Osteoblast (primary cell): ENCODE results near the gene STAT1. TPM values are rescaled to one million over a fixed set of nuclear protein-coding genes. Genes with fewer than 3 reads are reported as not detected.
"Not testable (repeated sequence)": the region's sequence is repeated elsewhere in the genome, so short reads cannot be mapped to it uniquely, and the experiment has no call there.

Source experiments
- DNase-seq: peaks from one replicate; pipeline ENCODE4 v3.0.0; 2011; ENCODE audit warnings: low spot score, mixed read lengths; ENCODE audit not compliant: insufficient read length; ENCODE audit errors: missing footprints
- H2AFZ ChIP-seq: 2 replicates; pipeline ENCODE4 v1.6.0; 2011; ENCODE audit warnings: mild to moderate bottlenecking, low read length
- H3K27ac ChIP-seq: 2 replicates; pipeline ENCODE4 v1.5.1; 2011; ENCODE audit warnings: mild to moderate bottlenecking, low read depth, low read length, moderate library complexity
- H3K27me3 ChIP-seq: 2 replicates; pipeline ENCODE4 v1.6.0; 2012; ENCODE audit warnings: mild to moderate bottlenecking, control low read depth, inconsistent platforms, low read length, moderate library complexity; ENCODE audit not compliant: insufficient read depth
- H3K36me3 ChIP-seq: 2 replicates; pipeline ENCODE4 v1.5.1; 2011; ENCODE audit warnings: mild to moderate bottlenecking, low read length, control low read depth, moderate library complexity; ENCODE audit not compliant: insufficient read depth
- H3K4me1 ChIP-seq: 2 replicates; pipeline ENCODE4 v1.5.1; 2011; ENCODE audit warnings: mild to moderate bottlenecking, low read length, control low read depth, moderate library complexity; ENCODE audit not compliant: insufficient read depth
- H3K4me2 ChIP-seq: 2 replicates; pipeline ENCODE4 v1.6.0; 2011; ENCODE audit warnings: mild to moderate bottlenecking, low read length; ENCODE audit not compliant: insufficient read depth
- H3K4me3 ChIP-seq: fragments of 200-600 bp; sonication (generic); 3 replicates; pipeline ENCODE4 v1.5.1; 2012; ENCODE audit warnings: mild to moderate bottlenecking, low read length, inconsistent platforms; ENCODE audit not compliant: insufficient read depth
- H3K79me2 ChIP-seq: 2 replicates; pipeline ENCODE4 v1.6.0; 2012; ENCODE audit warnings: mild to moderate bottlenecking, low read length, control low read depth, inconsistent platforms; ENCODE audit not compliant: insufficient read depth
- H3K9me3 ChIP-seq: 2 replicates; pipeline ENCODE4 v1.5.1; 2011; ENCODE audit warnings: low read depth, low read length, control low read depth
- H4K20me1 ChIP-seq: 2 replicates; pipeline ENCODE4 v1.6.0; 2012; ENCODE audit warnings: mild to moderate bottlenecking, low read length, control low read depth; ENCODE audit not compliant: insufficient read depth
- total RNA-seq: library from RNA; depleted of rRNA; stranded (reverse); fragments of >200 nt; gene quantifications from 2 replicates; pipeline ENCODE4 v1.2.3, GENCODE V29; 2012
- TF ChIP-seq, protein P1 (sequence below): IDR thresholded peaks from 2 replicates; pipeline ENCODE4 v1.5.1; 2011; ENCODE audit warnings: mild to moderate bottlenecking, low read depth, low read length, moderate library complexity; ENCODE audit errors: extremely low read depth

Gene STAT1
- total RNA-seq, 1 donor, result 530 TPM

DNA sequence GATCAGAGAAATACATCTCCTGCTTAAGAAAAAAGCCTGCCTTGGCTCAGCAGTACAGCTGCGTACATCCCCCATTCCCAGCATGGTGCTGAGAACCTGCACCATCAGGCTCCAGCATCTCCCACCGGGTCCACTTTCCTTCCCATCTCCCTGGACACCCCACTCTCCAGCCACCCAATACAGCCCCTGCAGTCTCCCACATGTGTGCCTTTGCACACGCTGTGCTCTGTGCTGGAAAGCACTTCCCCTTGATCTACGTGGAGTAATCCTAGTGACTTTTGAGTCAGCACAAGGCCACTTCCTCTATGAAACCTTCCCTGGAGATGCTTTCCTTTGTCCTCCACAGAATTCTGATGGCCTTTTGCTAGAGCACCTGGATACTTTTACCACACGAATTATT, 17.0 kb downstream of the STAT1 start:
- H4K20me1 ChIP-seq, result peaks cover 10% of the 10 kb centered on the region
- no peak overlapping the region for H3K27ac ChIP-seq
- H3K4me1 ChIP-seq, result peaks cover 6% of the 10 kb centered on the region
- TF ChIP-seq, protein P1, sequence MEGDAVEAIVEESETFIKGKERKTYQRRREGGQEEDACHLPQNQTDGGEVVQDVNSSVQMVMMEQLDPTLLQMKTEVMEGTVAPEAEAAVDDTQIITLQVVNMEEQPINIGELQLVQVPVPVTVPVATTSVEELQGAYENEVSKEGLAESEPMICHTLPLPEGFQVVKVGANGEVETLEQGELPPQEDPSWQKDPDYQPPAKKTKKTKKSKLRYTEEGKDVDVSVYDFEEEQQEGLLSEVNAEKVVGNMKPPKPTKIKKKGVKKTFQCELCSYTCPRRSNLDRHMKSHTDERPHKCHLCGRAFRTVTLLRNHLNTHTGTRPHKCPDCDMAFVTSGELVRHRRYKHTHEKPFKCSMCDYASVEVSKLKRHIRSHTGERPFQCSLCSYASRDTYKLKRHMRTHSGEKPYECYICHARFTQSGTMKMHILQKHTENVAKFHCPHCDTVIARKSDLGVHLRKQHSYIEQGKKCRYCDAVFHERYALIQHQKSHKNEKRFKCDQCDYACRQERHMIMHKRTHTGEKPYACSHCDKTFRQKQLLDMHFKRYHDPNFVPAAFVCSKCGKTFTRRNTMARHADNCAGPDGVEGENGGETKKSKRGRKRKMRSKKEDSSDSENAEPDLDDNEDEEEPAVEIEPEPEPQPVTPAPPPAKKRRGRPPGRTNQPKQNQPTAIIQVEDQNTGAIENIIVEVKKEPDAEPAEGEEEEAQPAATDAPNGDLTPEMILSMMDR, result no peak
- no peak overlapping the region for H2AFZ ChIP-seq
- no peak for DNase-seq
- no peaks in the 10 kb centered on the region for H3K27me3 ChIP-seq
- no peak overlapping the region for H3K4me3 ChIP-seq
- no peaks in the 10 kb centered on the region for H3K9me3 ChIP-seq
- H3K79me2 ChIP-seq, result peaks cover 11% of the 10 kb centered on the region
- no peak overlapping the region for H3K4me2 ChIP-seq
- H3K36me3 ChIP-seq, result peaks cover 96% of the 10 kb centered on the region

DNA sequence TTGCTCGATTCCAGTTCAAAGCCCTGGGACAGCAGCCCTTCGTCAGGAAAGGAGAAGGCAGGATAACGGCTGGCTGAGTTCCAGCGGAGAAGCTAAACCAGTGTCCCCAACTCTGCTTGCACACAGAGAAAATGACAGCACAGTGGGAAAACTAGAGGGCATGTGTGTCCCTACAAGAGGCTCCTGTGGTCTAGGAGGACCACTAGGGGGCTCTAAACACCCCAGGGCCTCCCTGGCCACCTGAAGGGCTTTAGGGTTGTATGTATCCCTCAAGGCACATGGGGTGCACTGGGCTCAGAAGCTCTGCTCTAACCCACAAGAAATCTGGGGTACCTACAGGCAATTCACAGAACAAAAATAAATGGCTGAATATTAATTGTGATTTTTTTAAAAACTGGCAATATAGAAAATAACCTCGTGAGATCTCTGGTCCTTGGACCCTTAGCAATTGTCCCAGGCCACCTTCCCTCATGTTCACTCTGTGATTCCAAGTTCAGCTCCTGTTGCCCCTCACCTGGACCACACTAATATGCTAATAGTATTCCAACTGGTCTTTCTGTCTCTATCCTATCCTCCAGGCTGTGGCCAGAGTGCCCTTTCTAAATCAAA, 17.5 kb downstream of the STAT1 start:
- DNase-seq, result peak; percentile 91
- peaks cover 11% of the 10 kb centered on the region for H3K79me2 ChIP-seq
- TF ChIP-seq, protein P1, result peak; percentile 75
- H2AFZ ChIP-seq, result no peak overlapping the region
- peaks cover 6% of the 10 kb centered on the region for H3K4me1 ChIP-seq
- H4K20me1 ChIP-seq, result peaks cover 10% of the 10 kb centered on the region
- no peaks in the 10 kb centered on the region for H3K9me3 ChIP-seq
- no peaks in the 10 kb centered on the region for H3K27me3 ChIP-seq
- H3K27ac ChIP-seq, result no peak overlapping the region
- H3K36me3 ChIP-seq, result peaks cover 96% of the 10 kb centered on the region
- H3K4me3 ChIP-seq, result no peak overlapping the region
- no peak overlapping the region for H3K4me2 ChIP-seq

DNA sequence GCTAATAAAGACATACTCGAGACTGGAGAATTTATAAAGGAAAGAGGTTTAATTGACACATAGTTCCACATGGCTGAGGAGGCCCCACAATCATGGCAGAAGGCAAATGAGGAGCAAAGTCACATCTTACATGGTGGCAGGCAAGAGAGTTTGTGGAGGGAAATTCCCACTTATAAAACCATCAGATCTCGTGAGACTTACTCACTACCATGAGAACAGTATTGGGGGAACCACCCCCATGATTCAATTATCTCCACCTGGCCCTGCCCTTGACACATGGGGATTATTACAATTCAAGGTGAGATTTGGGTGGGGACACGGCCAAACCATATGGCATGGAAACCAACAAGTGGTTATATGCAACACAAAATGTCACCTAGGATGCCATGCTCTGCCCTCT, 18.7 kb downstream of the STAT1 start:
- H3K9me3 ChIP-seq, H3K4me1 ChIP-seq, H3K4me3 ChIP-seq, H3K4me2 ChIP-seq, H3K27me3 ChIP-seq, H3K27ac ChIP-seq, DNase-seq, H2AFZ ChIP-seq: not testable (repeated sequence)
- Histone ChIP-seq H3K36me3 (peaks cover 96% of the 10 kb centered on the region), H4K20me1 (peaks cover 13% of the 10 kb centered on the region), H3K79me2 (peaks cover 11% of the 10 kb centered on the region)

DNA sequence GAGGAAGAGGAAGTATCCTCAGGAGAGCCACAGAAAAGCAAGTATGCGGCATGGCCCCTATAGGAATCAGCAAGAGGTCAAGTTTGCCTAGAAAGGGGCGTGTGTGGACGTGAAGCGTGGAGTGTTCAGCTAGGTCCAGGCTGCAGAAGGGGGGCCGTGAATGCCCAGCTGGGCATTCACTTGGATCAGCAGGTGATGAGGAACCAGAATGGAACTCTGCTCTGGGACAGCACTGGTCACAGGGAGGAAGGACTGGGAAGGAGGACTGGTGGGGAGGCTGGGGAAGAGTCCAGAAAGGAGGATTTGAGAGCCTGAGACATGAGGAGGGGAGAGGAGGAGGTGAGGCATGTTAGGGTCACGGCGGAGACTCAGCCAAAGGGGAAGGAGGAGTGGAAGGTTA, 19.8 kb downstream of the STAT1 start:
- Histone ChIP-seq H3K79me2 (peaks cover 11% of the 10 kb centered on the region), H3K9me3 (no peaks in the 10 kb centered on the region), H4K20me1 (peaks cover 13% of the 10 kb centered on the region), H3K4me3 (no peak overlapping the region), H3K27me3 (no peaks in the 10 kb centered on the region), H3K4me1 (no peaks in the 10 kb centered on the region), H3K36me3 (peaks cover 96% of the 10 kb centered on the region), H3K27ac (no peak overlapping the region), H2AFZ (no peak overlapping the region), H3K4me2 (no peak overlapping the region)
- no peak for DNase-seq
- TF ChIP-seq, protein P1, result no peak
